ENCODE measurements around the gene IFT80. TPM values are rescaled to one million over a fixed set of nuclear protein-coding genes. Genes with fewer than 3 reads are reported as not detected.

The IFT80 gene
- total RNA-seq, 1 donor = 79.2 TPM

DNA sequence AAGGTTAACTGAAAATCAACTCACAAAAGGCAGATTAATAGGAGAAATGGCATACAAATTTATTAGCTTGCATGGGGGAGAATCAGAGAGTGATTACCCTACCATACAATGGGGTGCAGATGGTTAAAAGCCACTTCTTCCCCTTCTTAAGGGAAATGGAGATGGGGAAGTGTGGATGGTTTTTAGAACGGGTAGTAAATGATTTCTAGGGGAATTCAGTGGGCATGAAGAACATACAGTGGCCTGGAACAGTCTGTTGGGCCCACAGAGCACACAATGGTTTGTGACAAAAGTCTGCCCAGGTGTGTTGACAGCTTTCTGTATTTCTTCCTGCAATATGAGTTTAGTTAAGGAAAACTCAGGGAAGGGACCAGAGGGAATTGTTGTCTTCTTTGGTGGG, 112.8 kb downstream of the IFT80 start:
- no peak overlapping the region for H3K4me3 ChIP-seq (ENCODE audit: low read depth, low read length)
- DNase-seq (ENCODE audit: low read depth) = no peak
- TF ChIP-seq, protein P1, sequence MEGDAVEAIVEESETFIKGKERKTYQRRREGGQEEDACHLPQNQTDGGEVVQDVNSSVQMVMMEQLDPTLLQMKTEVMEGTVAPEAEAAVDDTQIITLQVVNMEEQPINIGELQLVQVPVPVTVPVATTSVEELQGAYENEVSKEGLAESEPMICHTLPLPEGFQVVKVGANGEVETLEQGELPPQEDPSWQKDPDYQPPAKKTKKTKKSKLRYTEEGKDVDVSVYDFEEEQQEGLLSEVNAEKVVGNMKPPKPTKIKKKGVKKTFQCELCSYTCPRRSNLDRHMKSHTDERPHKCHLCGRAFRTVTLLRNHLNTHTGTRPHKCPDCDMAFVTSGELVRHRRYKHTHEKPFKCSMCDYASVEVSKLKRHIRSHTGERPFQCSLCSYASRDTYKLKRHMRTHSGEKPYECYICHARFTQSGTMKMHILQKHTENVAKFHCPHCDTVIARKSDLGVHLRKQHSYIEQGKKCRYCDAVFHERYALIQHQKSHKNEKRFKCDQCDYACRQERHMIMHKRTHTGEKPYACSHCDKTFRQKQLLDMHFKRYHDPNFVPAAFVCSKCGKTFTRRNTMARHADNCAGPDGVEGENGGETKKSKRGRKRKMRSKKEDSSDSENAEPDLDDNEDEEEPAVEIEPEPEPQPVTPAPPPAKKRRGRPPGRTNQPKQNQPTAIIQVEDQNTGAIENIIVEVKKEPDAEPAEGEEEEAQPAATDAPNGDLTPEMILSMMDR (IDR thresholded peaks at IDR 0.05; ENCODE audit: insufficient read depth, low read length) = no peak

DNA sequence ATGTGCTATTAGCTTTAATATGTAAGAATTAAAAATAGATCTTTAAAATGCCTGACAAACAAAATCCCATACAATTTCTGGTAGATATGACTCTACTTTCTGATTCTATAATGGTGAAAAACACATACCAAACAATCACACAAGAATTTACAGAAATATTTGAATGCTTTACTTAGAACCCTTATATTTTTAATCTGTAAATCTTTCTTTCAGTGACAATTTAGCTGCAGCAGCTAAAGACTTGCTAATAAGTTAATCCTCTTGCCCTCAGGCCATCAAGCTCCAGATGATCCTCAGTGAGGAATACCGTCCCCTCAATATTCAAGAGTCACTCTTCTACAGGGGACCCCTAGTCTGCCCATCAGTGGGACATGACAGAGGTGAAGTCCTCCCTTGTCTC, 118.2 kb downstream of the IFT80 start:
- TF ChIP-seq, protein P1 (IDR thresholded peaks at IDR 0.05; ENCODE audit: insufficient read depth, low read length) = no peak
- H3K4me3 ChIP-seq (ENCODE audit: low read depth, low read length) = no peak overlapping the region
- no peak for DNase-seq (ENCODE audit: low read depth)

DNA sequence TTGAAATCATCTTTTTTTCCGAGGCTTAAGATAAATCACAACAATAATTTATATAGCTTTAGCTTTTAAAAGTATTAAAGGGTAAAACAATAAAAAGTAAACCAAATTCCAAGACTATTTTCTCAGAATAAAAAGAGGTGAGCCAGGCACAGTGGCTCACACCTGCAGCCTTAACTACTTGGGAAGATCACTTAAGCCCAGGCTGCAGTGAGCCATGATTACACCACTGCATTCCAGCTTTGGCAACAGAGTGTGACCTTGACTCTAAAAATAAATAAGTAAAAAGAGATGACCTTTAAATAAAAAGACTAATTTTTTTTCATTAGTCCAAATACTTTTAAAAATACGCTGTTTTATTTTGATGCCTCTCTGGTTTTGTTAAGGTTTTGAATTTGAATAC, 119.4 kb downstream of the IFT80 start:
- TF ChIP-seq, protein P1 (IDR thresholded peaks at IDR 0.05; ENCODE audit: insufficient read depth, low read length) = no peak
- no peak overlapping the region for H3K4me3 ChIP-seq (ENCODE audit: low read depth, low read length)
- DNase-seq (ENCODE audit: low read depth) = no peak

DNA sequence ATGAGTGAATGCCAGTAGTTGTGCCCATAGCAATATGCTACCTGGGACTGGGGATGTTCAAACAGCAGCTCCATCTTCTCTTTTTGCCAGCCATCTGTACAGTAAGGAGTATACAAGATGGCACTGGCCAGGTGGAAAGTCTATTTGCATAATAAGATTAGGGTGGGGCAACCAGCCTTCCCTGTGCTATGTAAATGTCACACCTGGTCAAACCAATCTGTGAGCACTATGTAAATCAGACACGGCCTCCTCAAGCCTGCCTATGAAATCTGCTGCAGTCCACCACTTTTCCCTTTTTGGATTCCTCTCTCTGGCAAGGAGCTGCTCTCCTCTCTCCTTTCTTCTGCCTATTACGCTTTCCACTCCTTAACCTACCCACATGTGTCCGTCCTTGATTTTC, 120.8 kb downstream of the IFT80 start:
- TF ChIP-seq, protein P1 (IDR thresholded peaks at IDR 0.05; ENCODE audit: insufficient read depth, low read length) = no peak
- DNase-seq (ENCODE audit: low read depth) = no peak
- H3K4me3 ChIP-seq (ENCODE audit: low read depth, low read length) = no peak overlapping the region

DNA sequence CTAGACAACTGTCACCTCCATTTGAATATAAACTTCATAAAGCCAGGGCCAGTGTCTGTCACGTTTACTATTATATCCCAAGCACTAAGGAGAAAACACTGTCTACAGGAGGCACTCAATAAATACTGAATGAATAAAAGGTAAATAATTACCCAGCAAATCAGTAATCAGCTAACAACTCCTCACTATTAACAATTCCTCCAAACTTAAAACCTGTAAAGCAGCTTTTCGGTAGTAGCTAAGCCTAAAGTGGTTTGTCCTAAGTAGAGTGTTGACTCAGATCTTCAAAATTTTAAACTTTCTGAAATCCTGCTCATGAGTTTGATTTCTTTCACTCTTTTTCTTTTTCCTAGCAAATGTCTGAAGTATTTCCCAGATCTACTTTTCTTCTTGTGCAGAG, 133.9 kb downstream of the IFT80 start:
- TF ChIP-seq, protein P1 (IDR thresholded peaks at IDR 0.05; ENCODE audit: insufficient read depth, low read length) = no peak
- DNase-seq (ENCODE audit: low read depth) = no peak
- no peak overlapping the region for H3K4me3 ChIP-seq (ENCODE audit: low read depth, low read length)

DNA sequence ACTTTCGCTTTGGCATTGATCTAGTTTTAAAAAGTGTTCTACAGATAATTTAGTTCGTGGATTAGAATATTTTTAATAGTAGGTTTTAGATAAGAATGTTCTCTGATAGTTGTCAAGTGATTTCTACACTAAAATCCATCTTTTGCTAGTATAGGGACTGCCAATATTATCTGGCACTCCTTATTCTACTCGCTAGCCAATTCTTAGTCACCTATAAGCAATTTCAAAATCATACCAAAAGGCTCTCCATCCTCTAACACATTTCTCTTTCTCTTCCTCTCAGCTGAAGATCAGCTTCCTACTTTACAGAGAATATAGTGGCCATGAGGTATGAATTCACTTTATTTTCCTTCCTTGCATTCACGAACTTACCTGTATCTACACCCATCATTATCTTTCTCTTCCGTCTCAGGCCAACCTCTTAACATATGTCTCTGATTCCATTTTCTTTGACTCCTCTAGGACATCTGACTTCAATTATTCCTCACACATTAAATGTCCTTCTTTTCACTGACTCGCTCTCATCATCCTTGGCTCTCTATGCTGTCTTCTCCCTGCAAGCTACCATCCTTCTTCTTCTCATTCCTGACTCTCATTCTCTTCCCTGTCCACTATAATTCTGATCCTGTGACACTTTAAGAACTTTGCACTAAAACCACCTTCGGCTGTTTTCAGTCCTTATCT, 138.3 kb downstream of the IFT80 start:
- peak overlapping the region; percentile 46 for H3K4me3 ChIP-seq (ENCODE audit: low read depth, low read length)
- TF ChIP-seq, protein P1 (IDR thresholded peaks at IDR 0.05; ENCODE audit: insufficient read depth, low read length) = no peak
- DNase-seq (ENCODE audit: low read depth) = peak; percentile 64

DNA sequence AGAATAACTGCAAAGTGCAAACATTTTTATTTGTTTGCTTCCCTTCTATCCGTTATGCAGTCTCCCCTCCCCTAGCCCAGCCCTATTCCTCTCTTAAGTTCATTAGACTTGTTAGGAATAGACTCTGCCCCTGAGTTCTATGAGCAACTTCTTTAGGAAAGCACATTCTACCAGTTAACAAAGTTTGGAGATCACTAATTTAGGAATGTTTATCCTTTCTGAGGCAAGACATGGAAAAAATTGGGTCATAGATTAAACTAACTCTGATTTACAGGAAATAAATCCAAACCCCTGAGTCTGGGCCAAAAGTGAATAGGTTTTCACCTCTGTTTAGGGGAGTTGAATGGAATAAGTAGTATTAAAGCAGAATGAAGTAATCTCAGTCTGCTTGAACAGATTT, 139.4 kb downstream of the IFT80 start:
- TF ChIP-seq, protein P1 (IDR thresholded peaks at IDR 0.05; ENCODE audit: insufficient read depth, low read length) = no peak
- peak; percentile 58 for DNase-seq (ENCODE audit: low read depth)
- H3K4me3 ChIP-seq (ENCODE audit: low read depth, low read length) = no peak overlapping the region
